Esophagus muscularis mucosa (tissue), 4 donors: ENCODE data around the gene LRRC7. TPM values are rescaled to one million over a fixed set of nuclear protein-coding genes. Genes with fewer than 3 reads are reported as not detected.

Source experiments
- DNase-seq: peaks from one replicate; pipeline ENCODE4 v3.0.0-alpha.2; 2017; ENCODE audit errors: extremely low spot score
- H3K27ac ChIP-seq, 4 donors: fragments of 200-600 bp; sonication (generic); replicated peaks in 1 of 4; 1 replicate in 3 of 4; 2 replicates in 1 of 4; pipeline ENCODE4 v1.5.1; 2016 to 2019; ENCODE audit warnings: mild to moderate bottlenecking in 1 of 4
- H3K27me3 ChIP-seq, 4 donors: fragments of 200-600 bp; sonication (generic); one replicate each; pipeline versions ENCODE4 v1.5.1 to v1.6.0; 2016 to 2019
- H3K36me3 ChIP-seq, 4 donors: fragments of 200-600 bp; sonication (generic); one replicate each; pipeline ENCODE4 v1.5.1; 2016 to 2019
- H3K4me1 ChIP-seq, 4 donors: fragments of 200-600 bp; sonication (generic); one replicate each; pipeline ENCODE4 v1.5.1; 2016 to 2019
- H3K4me3 ChIP-seq, 4 donors: fragments of 200-600 bp; sonication (generic); 1 replicate in 2 of 4; 2 replicates in 2 of 4; pipeline ENCODE4 v1.5.1; 2016 to 2019; ENCODE audit warnings: mild to moderate bottlenecking in 4 of 4, moderate library complexity in 1 of 4
- H3K9me3 ChIP-seq, 4 donors: fragments of 200-600 bp; sonication (generic); 1 replicate in 3 of 4; 2 replicates in 1 of 4; pipeline ENCODE4 v1.5.1; 2016 to 2019
- EP300 ChIP-seq: sonication (generic); formaldehyde crosslinking; IDR thresholded peaks from one replicate; pipeline ENCODE4 v1.6.1; 2017; ENCODE audit warnings: antibody characterized with exemption
- POLR2A ChIP-seq: fragments of 450-650 bp; IDR thresholded peaks from one replicate; pipeline ENCODE4 v1.6.1; 2017; ENCODE audit warnings: antibody characterized with exemption, moderate library complexity, mild to moderate bottlenecking, low read depth
- POLR2AphosphoS5 ChIP-seq, 2 donors: sonication (generic); formaldehyde crosslinking; IDR thresholded peaks; one replicate each; pipeline ENCODE4 v1.6.1; 2017; ENCODE audit warnings: antibody characterized with exemption in 2 of 2
- WGBS: methylation state at CpG from one replicate; pipeline ENCODE4 v1.1.5; 2018; 5-methylcytosine and 5-hydroxymethylcytosine counted together
- intact Hi-C: fragments of 100-400 bp; cut with DNase I; formaldehyde crosslinking; loops from one replicate; pipeline ENCODE4 v1.15.1; 2023
- total RNA-seq, 4 donors: library from RNA; depleted of rRNA; stranded (reverse); fragments of >200 nt; gene quantifications; one replicate each; pipeline versions ENCODE4 v1.1.0 to v1.2.1, GENCODE V29; 2016
- TF ChIP-seq, protein P1 (sequence below), 3 experiments: fragments of 200-600 bp in 2 of 3; fragments of 450-650 bp in 1 of 3; sonication (generic) in 2 of 3; IDR thresholded peaks; one replicate each; pipeline ENCODE4 v1.5.1; 2017 to 2019; ENCODE audit warnings: antibody characterized with exemption in 3 of 3, mild to moderate bottlenecking in 2 of 3, moderate library complexity in 1 of 3

LRRC7 gene
- total RNA-seq, 4 donors from 2014 or later: 0.26 to 2.5 (median 0.42) TPM

DNA sequence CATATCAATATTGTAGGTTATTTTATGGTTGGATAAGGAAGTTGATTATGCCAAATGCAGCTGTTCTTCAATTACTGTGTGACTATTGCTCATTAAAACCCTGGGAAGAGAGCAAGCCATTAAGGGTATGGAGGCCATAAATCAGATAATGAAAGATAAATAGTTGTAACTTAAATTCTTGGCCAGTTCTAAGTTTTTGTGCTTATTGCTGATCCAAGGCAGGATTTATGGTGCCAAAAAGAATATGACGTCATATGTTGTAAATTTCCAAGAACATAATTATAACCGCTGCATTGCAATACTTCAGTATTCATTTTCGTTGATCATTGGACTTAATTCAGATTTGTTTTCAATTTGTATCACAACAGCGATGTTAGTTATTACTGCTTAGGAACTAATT, 426.1 kb downstream of the LRRC7 start:
- H3K36me3 ChIP-seq: no peaks in the 10 kb centered on the region
- no peak for DNase-seq
- no peaks in the 10 kb centered on the region for H3K4me1 ChIP-seq
- no peaks in the 10 kb centered on the region for H3K27me3 ChIP-seq
- no peak for TF ChIP-seq POLR2AphosphoS5 (IDR thresholded peaks at IDR 0.05)
- TF ChIP-seq, protein P1, sequence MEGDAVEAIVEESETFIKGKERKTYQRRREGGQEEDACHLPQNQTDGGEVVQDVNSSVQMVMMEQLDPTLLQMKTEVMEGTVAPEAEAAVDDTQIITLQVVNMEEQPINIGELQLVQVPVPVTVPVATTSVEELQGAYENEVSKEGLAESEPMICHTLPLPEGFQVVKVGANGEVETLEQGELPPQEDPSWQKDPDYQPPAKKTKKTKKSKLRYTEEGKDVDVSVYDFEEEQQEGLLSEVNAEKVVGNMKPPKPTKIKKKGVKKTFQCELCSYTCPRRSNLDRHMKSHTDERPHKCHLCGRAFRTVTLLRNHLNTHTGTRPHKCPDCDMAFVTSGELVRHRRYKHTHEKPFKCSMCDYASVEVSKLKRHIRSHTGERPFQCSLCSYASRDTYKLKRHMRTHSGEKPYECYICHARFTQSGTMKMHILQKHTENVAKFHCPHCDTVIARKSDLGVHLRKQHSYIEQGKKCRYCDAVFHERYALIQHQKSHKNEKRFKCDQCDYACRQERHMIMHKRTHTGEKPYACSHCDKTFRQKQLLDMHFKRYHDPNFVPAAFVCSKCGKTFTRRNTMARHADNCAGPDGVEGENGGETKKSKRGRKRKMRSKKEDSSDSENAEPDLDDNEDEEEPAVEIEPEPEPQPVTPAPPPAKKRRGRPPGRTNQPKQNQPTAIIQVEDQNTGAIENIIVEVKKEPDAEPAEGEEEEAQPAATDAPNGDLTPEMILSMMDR (IDR thresholded peaks at IDR 0.05): no peak
- TF ChIP-seq EP300: no peak
- no peak for TF ChIP-seq POLR2A
- no peak overlapping the region for H3K27ac ChIP-seq
- H3K4me3 ChIP-seq: no peak overlapping the region
- H3K9me3 ChIP-seq: no peaks in the 10 kb centered on the region
- intact Hi-C loops: no loop called here
- 80% methylated on average over 4 of the region's 4 CpGs for WGBS

DNA sequence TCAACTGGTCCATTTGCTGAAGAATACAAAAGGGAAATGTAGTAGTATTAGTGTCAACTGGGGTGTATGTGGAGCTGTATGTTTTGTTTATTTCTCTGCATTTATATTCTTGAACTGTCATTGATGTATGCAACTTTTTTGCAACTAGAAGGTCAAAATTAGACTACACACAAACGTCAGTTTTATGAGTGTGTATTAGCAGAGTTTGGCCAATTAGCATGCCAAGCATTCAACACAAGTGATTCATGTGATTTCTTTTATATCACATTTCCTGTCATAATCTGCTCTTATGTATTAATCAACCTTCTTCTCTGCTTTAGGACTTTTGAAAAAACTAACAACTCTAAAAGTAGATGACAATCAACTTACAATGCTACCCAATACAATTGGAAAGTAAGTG, 426.5 kb downstream of the LRRC7 start:
- Histone ChIP-seq H3K4me1 (no peaks in the 10 kb centered on the region), H3K27ac (no peak overlapping the region), H3K4me3 (no peak overlapping the region), H3K36me3 (no peaks in the 10 kb centered on the region), H3K9me3 (no peaks in the 10 kb centered on the region), H3K27me3 (no peaks in the 10 kb centered on the region)
- intact Hi-C loops: no loop called here
- TF ChIP-seq POLR2AphosphoS5 (IDR thresholded peaks at IDR 0.05) (no peak), EP300 (no peak), POLR2A (no peak)
- TF ChIP-seq, protein P1 (IDR thresholded peaks at IDR 0.05): no peak
- 32% methylated on average over 1 of the region's 1 CpG for whole genome bisulfite sequencing
- no peak for DNase-seq

DNA sequence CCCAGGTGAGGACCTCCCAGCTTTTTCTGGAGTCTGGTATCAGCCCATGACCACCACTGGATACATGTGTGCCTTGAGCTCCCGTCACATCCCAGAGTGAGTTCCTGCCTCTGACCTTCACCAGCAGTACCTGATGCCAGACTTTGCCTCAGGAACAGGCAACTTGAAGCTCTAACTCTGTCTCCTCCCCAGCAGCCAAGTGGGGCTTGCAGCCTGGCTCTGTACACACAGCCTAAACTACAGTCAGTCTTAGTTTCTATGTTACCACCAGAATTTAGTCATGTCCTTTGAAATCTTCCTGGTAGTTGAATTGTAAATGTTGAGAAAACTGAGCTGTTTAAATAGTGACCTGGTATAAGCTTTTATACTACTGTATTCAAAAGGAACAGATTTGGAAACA, 431.1 kb downstream of the LRRC7 start:
- WGBS: 77% methylated on average over 1 of the region's 1 CpG
- Histone ChIP-seq H3K4me1 (no peaks in the 10 kb centered on the region), H3K27me3 (no peaks in the 10 kb centered on the region), H3K9me3 (no peaks in the 10 kb centered on the region), H3K36me3 (no peaks in the 10 kb centered on the region), H3K27ac (no peak overlapping the region), H3K4me3 (no peak overlapping the region)
- TF ChIP-seq POLR2A (no peak), POLR2AphosphoS5 (IDR thresholded peaks at IDR 0.05) (no peak), EP300 (no peak)
- TF ChIP-seq, protein P1 (IDR thresholded peaks at IDR 0.05): no peak
- intact Hi-C loops: no loop called here
- DNase-seq: no peak

DNA sequence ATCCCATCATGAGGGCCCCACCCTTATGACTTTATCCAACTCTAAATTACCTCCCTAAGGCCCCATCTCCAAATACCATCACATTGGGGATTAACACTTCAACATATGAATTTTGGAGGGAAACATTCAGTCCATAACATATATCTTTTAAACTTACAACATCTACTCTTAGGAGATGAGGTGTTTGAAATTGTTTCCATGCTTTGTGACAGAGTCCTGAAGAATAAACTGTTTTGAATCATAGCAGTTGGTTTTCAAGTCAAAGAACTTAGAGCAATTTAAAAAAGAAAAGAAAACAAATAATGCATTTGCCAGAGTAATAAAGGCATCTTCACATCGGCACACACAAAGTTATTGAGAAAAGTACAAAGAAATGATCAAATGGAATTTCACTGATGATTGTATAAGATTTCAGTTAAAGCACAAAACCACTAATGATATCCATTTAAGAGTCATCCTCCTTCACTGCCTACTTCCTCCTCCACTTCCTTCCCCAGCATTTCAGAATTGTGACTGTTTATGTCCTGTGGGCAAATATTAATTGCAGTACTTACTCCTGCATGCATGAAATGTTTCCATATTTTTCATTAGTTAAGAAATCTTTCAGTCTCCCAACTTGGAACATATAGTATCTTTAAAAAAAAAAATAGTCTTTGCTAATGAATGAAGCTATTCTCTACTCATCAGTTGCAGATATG, 435.6 kb downstream of the LRRC7 start:
- Histone ChIP-seq H3K4me1 (no peaks in the 10 kb centered on the region), H3K27me3 (no peaks in the 10 kb centered on the region), H3K9me3 (no peaks in the 10 kb centered on the region), H3K36me3 (no peaks in the 10 kb centered on the region), H3K27ac (no peak overlapping the region), H3K4me3 (no peak overlapping the region)
- no peak for TF ChIP-seq POLR2AphosphoS5 (IDR thresholded peaks at IDR 0.05)
- TF ChIP-seq, protein P1 (IDR thresholded peaks at IDR 0.05): no peak
- no peak for TF ChIP-seq EP300
- TF ChIP-seq POLR2A: no peak
- 79% methylated on average over 1 of the region's 1 CpG for WGBS
- intact Hi-C loops: no loop called here
- DNase-seq: no peak
